ENCODE data around the gene AK9. TPM values are rescaled to one million over a fixed set of nuclear protein-coding genes. Genes with fewer than 3 reads are reported as not detected.

AK9 gene
- total and polyA plus RNA-seq, 2 of the 8 experiments (the other 6 are each of a cell fraction or from before 2014, with no cell fraction given) = 1.8 to 2.2 TPM

DNA sequence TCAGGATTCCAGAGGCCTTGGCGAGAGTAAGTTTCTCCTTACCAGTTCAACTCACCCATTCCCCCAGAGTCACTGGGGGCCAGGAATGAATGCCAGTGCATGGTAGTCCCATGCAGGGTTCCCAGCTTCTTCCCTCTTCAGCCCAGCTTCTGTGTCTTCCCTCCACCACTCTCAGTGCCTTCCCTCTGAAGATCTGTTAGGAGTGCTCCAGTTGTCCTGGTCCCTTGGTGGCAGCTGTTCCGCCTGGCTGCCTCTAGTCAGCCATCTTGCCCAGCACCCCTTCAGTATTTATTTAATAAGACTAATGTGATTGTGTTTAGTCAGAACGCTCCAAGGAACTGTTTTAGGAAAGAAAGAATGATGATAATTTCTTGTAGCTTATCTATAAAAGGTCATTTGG lies 23.2 kb upstream of the AK9 start:
- H2BK12ac ChIP-seq (ENCODE audit: low read depth, low read length) = no peak overlapping the region
- no peak overlapping the region for H3K23ac ChIP-seq (ENCODE audit: insufficient read length)
- H3K4me2 ChIP-seq (ENCODE audit: insufficient read depth in 1 of 2, low read depth in 2 of 2, low read length in 2 of 2) = no peak overlapping the region
- no peak overlapping the region for H3K9ac ChIP-seq (replicated peaks in 1 of 4; ENCODE audit: extremely low read depth in 1 of 4, low read depth in 3 of 4, low read length in 3 of 4)
- H3K27me3 ChIP-seq (replicated peaks in 1 of 4; ENCODE audit: control insufficient read depth in 3 of 4, extremely low read depth in 1 of 4, insufficient read depth in 3 of 4, low read length in 3 of 4) = no peaks in the 10 kb centered on the region
- H2BK20ac ChIP-seq (ENCODE audit: low read length) = no peak overlapping the region
- H2BK120ac ChIP-seq (replicated peaks; ENCODE audit: low read depth, low read length) = no peak overlapping the region
- 0 out of 2 replicates have a peak overlapping the region, but pooled peaks have one; percentile 37 for H2BK5ac ChIP-seq (ENCODE audit: low read depth, low read length)
- CTCF ChIA-PET (ENCODE audit: partially characterized antibody) = interaction anchor here (0.7 to 1.6 kb wide), 9 partner anchors 8 to 326 kb away, joined by 3 to 8 read pairs (median 4); no protein-coding TSS in a partner anchor
- no peak for DNase-seq (ENCODE audit: low read depth in 1 of 2, low spot score in 2 of 2)
- no peak overlapping the region for H3K4ac ChIP-seq (replicated peaks; ENCODE audit: insufficient read length, low read depth, low read length)
- H4K91ac ChIP-seq (replicated peaks; ENCODE audit: insufficient read length, low read length) = no peak overlapping the region
- no peak for FAIRE-seq
- peaks cover 0 to 2% of the 10 kb centered on the region in 2 experiments for H4K20me1 ChIP-seq (replicated peaks in 1 of 2; ENCODE audit: control insufficient read depth in 1 of 2, insufficient read depth in 2 of 2, low read length in 2 of 2)
- H3K56ac ChIP-seq (replicated peaks; ENCODE audit: insufficient read length, low read depth, low read length) = no peak overlapping the region
- H3K4me1 ChIP-seq (replicated peaks in 1 of 4; ENCODE audit: control insufficient read depth in 3 of 4, insufficient read depth in 4 of 4, low read length in 3 of 4) = no peaks in the 10 kb centered on the region
- H3K79me2 ChIP-seq (ENCODE audit: control insufficient read depth in 1 of 2, insufficient read depth in 2 of 2, low read length in 2 of 2) = peaks cover 0 to 25% of the 10 kb centered on the region in 2 experiments; a peak in 3 of 4 replicates
- POLR2A ChIA-PET (ENCODE audit: partially characterized antibody) = no interaction called here
- peak overlapping the region; percentile 35; the same call in 1 of the 2 replicates for H4K8ac ChIP-seq (ENCODE audit: extremely low read depth, insufficient read depth, low read length)
- H3K4me3 ChIP-seq (ENCODE audit: extremely low read depth in 1 of 4, insufficient read depth in 2 of 4, low read depth in 3 of 4, low read length in 4 of 4) = no peak overlapping the region
- H2BK15ac ChIP-seq (ENCODE audit: low read length) = no peak overlapping the region
- no peaks in the 10 kb centered on the region; the same call in 1 of the 2 replicates for H3K79me1 ChIP-seq (ENCODE audit: low read depth, low read length)
- H4K5ac ChIP-seq (ENCODE audit: insufficient read length, low read depth, low read length) = no peak overlapping the region
- no peak overlapping the region for H2AFZ ChIP-seq (ENCODE audit: low read length)
- no peaks in the 10 kb centered on the region for H3K9me3 ChIP-seq (ENCODE audit: insufficient read depth in 2 of 2, low read depth in 1 of 2, low read length in 1 of 2)
- H3K18ac ChIP-seq (ENCODE audit: extremely low read depth, low read length) = no peak overlapping the region
- no peak overlapping the region for H3K14ac ChIP-seq (ENCODE audit: insufficient read length)
- H2AK5ac ChIP-seq (ENCODE audit: low read depth, low read length) = no peak overlapping the region
- WGBS, 2 experiments (ENCODE audit: extremely low coverage in 1 of 2, insufficient coverage in 1 of 2, insufficient read length in 1 of 2, insufficient replicate concordance in 2 of 2, low coverage in 1 of 2, low lambda C conversion rate in 2 of 2, missing lambda C conversion rate in 1 of 2) = 86% methylated on average over 3 of the region's 3 CpGs; no CpG with 5 or more reads in 1 of the 2 experiments
- H3K27ac ChIP-seq (ENCODE audit: low read depth, low read length) = no peak overlapping the region
- TF ChIP-seq ZNF274 (IDR thresholded peaks at IDR 0.05; ENCODE audit: borderline replicate concordance, extremely low read depth, low read length) (no peak), SUZ12 (IDR thresholded peaks at IDR 0.05; ENCODE audit: low read length) (no peak), KDM5A (IDR thresholded peaks at IDR 0.05; ENCODE audit: low read length) (no peak), JUND (IDR thresholded peaks at IDR 0.05; ENCODE audit: low read length) (no peak), POU5F1 (IDR thresholded peaks at IDR 0.05; ENCODE audit: low read depth, low read length) (no peak), YY1 (IDR thresholded peaks at IDR 0.05; ENCODE audit: low read depth, low read length) (0 out of 2 replicates have a peak, but pooled peaks have one; percentile 29)
- H3K23me2 ChIP-seq (ENCODE audit: low read depth, low read length) = no peaks in the 10 kb centered on the region
- H3K36me3 ChIP-seq (ENCODE audit: control insufficient read depth in 2 of 4, insufficient read depth in 4 of 4, low read length in 3 of 4) = no peaks in the 10 kb centered on the region; a peak in 1 of 8 replicates
